Measurements from ENCODE around the gene PDIA4.

DNA sequence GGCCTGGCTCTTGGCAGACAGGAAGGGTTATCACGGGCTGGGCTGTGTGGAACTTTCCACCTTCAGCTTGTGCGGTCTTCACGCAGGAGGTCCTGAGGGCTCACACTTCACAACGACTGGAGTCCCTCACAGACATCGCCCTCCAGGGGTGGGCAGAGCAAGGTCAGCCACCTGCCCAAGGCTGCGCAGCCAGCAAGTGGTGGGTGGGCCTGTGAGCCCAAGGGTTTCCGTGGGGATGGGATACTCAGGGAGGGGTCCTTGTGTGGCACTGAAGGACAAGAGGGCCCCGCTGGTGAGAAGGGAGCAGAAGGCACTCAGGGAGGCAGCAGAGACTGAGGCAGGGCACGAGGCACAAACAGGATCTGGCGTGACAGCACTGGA is 22.0 kb downstream of the PDIA4 start:
- TF ChIP-seq POLR2AphosphoS5 (IDR thresholded peaks at IDR 0.05; ENCODE audit: low read depth, low read length) (no peak), TAF1 (IDR thresholded peaks at IDR 0.05; ENCODE audit: borderline replicate concordance, insufficient read depth, low read length) (no peak)
- TF ChIP-seq, protein P1, sequence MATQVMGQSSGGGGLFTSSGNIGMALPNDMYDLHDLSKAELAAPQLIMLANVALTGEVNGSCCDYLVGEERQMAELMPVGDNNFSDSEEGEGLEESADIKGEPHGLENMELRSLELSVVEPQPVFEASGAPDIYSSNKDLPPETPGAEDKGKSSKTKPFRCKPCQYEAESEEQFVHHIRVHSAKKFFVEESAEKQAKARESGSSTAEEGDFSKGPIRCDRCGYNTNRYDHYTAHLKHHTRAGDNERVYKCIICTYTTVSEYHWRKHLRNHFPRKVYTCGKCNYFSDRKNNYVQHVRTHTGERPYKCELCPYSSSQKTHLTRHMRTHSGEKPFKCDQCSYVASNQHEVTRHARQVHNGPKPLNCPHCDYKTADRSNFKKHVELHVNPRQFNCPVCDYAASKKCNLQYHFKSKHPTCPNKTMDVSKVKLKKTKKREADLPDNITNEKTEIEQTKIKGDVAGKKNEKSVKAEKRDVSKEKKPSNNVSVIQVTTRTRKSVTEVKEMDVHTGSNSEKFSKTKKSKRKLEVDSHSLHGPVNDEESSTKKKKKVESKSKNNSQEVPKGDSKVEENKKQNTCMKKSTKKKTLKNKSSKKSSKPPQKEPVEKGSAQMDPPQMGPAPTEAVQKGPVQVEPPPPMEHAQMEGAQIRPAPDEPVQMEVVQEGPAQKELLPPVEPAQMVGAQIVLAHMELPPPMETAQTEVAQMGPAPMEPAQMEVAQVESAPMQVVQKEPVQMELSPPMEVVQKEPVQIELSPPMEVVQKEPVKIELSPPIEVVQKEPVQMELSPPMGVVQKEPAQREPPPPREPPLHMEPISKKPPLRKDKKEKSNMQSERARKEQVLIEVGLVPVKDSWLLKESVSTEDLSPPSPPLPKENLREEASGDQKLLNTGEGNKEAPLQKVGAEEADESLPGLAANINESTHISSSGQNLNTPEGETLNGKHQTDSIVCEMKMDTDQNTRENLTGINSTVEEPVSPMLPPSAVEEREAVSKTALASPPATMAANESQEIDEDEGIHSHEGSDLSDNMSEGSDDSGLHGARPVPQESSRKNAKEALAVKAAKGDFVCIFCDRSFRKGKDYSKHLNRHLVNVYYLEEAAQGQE (IDR thresholded peaks at IDR 0.05; ENCODE audit: insufficient read depth in 1 of 2, low read depth in 2 of 2, low read length in 2 of 2), result no peak
